Activated CD4-positive, CD25-positive, alpha-beta regulatory T cell treated with anti-CD3 and anti-CD28 coated beads, Interleukin-2, amount 50 U/mL, for 24 hours (primary cell): Measurements from ENCODE around the gene FGD6.
"Not testable (repeated sequence)": the region's sequence is repeated elsewhere in the genome, so short reads cannot be mapped to it uniquely, and the experiment has no call there.

ENCODE experiments used
- ATAC-seq, 2 donors: fragments of 150-1000 bp; cut with Tn5 transposase; one replicate each; pipeline ENCODE4 v1.10.0; 2021; ENCODE audit warnings: mild to moderate bottlenecking in 1 of 2, moderate library complexity in 1 of 2

The FGD6 gene

DNA sequence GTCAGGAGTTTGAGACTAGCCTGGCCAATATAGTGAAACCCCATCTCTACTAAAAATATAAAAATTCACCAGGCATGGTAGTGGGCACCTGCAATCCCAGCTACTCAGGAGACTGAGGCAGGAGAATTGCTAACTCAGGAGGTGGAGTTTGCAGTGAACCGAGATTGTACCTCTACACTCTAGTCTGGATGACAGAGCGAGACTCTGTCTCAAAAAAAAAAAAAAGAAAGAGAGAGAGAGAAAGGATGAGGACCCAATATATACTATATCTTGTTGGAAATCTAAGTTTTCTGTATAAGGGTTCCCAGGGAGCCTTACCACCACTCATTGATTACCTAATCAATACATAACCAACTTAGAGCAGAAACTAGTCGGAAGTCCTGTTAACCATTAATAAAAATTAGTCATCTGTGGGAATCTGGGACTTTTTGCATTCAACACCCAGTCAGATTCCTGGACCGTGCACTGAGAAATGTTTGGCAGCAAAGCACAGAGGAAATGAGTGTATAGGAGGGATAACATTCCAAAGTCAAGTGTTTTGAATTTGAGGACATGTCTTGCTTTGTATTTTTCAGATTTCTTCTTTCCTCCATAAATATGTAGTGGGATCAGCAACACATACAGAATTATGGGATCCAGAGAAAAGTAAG lies 99.0 kb downstream of the FGD6 start:
- ATAC-seq = no peak

DNA sequence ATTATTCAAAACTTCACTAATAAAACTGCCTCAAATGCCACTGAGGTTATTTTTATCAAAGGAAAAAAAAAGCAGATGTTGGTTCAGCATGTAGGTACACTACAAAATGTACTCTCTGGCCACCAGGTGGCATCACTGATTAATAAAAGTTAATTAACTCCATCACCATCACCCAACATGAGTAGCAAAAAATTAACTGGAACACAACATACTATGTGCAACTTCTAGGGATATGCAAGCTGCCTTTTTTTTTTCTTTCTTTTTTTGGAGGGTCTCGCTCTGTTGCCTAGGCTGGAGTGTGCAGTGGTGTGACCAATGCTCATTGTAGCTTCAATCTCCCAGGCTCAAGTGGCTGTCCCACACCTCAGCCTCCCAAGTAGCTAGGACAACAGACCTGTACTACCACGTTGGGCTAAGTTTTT lies 100.1 kb downstream of the FGD6 start:
- ATAC-seq = peak; percentile 62 to 67

DNA sequence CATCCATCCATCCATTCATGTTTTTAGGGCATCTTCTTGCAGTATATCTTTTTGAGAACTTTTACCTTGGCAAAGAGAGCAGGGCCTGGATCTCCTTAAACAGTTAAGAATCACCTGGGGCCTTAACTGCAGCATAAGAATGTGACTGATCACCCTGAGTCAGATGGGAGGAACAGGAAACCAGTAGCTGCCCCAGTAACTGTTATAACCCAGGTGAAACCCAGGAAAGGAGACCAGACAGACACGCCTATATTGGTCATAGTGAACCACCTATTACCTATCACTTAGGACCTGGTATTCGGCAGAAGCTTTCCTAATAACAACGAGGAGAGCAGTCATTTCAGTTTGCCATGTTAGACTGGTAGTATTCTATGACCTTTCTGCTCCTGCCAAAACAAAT lies 100.5 kb downstream of the FGD6 start:
- peak; percentile 60 to 76 for ATAC-seq

DNA sequence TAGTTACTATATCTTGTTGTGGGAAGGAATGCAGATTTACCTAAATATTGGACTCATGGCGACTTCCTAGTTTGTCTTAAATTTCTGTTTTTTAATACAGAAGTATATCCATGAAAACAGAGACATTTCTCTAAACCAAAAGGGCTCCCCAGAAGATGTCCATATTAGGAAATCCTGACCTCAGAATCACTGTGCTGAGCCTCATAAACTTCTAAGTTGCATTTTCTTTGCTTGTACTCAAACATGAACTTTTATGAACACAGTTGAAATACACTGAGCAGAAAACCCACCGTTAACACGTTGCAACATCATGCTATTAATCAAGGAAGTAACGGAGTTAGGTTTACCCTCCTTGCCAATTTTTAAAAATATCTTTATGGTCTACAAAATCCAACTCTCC lies 100.9 kb downstream of the FGD6 start:
- ATAC-seq = no peak

GRCh38 chr12:95115641-95116040 lies 101.6 kb downstream of the FGD6 start:
- ATAC-seq = no peak

GRCh38 chr12:95114766-95115405 lies 102.4 kb downstream of the FGD6 start:
- peak; percentile 63 to 74 for ATAC-seq

DNA sequence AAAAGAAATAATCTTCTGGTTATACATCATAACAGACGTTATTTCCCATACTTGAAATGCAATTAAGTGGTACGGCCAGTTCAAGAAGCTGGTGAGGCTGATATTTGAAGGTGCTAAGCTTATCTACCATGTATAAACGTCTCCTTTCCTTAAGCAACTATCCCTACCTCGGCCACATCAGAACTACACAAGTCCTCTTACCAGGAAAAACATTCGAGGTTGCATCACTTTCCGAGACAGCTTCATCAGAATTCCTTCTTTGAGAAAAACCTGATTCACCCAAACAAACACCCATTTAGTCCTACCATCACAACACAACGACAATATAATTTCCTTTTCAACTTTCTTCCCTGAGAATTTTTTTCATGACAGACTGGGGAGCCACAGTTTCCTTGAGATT lies 109.9 kb downstream of the FGD6 start:
- ATAC-seq = no peak

DNA sequence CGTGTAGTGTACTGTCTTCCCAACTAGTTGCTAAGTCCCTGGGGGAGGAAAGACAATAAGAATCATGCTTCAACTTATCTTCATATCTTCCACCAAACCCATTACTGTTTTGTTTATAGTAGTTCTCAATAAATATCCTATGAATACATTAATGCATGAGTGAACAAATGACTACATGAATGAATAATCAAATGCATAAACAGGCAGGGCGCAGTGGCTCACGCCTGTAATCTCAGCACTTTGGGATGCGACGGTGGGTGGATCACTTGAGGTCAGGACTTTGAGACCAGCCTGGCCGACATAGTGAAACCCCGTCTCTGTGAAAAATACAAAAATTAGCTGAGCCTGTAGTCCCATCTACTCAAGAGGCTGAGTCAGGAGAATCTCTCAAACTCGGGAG lies 111.7 kb downstream of the FGD6 start:
- ATAC-seq = no peak

GRCh38 chr12:95104919-95105452 lies 112.3 kb downstream of the FGD6 start:
- ATAC-seq = no peak

DNA sequence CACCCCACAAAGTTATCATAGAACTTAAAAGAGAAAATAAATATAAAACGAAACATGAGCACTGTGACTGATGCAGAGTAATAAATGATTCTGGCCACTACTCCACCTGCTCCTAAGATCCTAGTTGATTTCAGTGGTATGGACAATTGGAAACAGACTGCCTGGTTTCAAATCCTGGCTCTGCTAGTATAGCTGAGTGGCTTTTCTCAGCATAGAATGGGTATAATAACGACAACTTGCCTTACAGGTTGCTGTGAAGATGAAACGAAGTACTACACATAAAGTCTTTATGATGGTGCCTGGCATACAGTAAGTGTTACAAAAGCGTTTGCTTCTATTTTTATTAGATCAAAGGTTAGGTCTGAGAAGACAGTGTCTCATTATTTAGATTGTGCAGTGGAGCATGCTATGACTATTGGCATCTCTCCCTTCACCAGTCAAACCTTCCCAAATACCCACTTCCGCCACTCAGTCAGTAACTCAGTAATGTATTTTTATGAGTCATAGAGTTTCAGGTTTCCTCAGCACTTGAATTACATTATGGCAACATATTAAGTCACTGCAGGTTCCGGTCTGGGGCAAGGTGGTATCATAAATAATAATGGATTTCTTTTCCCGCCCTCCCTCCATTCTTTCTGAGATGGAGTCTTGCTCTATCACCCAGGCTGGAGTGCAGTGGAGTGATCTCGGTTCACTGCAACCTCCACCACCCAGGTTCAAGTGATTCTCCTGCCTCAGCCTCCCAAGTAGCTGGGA lies 114.2 kb downstream of the FGD6 start:
- peak; percentile 97 to 98 for ATAC-seq

- not testable (repeated sequence) for ATAC-seq
Measured at GRCh38 chr12:95101957-95102356, 115.3 kb downstream of the FGD6 start.

- ATAC-seq = no peak
Measured at GRCh38 chr12:95100264-95101190, 116.7 kb downstream of the FGD6 start.

- no peak for ATAC-seq
Measured at GRCh38 chr12:95099270-95099790, 117.9 kb downstream of the FGD6 start.

- no peak for ATAC-seq
Measured at GRCh38 chr12:95096852-95097251, 120.4 kb downstream of the FGD6 start.

GRCh38 chr12:95096378-95096777 lies 120.9 kb downstream of the FGD6 start:
- no peak for ATAC-seq

- ATAC-seq = not testable (repeated sequence)
Measured at GRCh38 chr12:95095866-95096265, 121.4 kb downstream of the FGD6 start.

DNA sequence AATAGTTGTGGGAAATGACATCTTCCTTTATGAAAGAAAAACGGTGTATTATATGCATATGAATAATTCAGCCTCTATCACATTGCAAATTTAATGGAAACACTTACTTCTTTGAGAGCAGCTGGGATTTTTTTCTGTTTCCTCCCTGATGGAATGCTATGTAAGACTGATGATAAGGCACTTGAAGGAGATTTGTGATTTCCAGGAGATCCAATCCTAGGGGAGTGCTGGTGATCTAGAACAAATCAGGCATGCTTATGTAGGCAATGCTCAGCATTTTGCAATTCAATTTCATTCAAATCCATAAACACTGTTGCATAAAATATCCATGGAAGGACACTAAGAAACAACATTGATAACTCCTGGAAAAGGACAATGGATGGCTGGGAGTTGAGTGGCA lies 127.8 kb downstream of the FGD6 start:
- ATAC-seq = no peak

- no peak for ATAC-seq
Measured at GRCh38 chr12:95088379-95088778, 128.9 kb downstream of the FGD6 start.

- peak; percentile 28 to 73 for ATAC-seq
Measured at GRCh38 chr12:95085612-95086011, 131.7 kb downstream of the FGD6 start.

GRCh38 chr12:95083938-95084337 lies 133.3 kb downstream of the FGD6 start:
- no peak for ATAC-seq

DNA sequence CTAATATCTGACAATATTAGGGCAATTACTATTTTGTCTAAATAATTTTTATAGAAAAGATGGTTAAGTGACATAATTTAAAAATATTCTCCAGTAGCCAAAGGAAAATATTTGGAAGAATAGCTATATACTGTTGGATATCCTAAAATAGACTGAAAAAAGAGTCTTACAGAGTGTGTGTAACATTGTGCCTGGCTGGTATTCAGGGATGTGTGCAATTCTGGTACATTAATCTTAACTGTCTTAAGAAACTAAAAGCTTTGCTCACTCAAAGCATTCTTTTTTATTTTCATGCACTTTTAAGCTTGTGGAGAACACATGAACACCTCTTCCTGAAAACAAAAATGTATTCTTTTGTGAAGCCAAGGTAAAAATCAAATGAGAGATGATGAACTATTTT lies 133.8 kb downstream of the FGD6 start:
- ATAC-seq = no peak

GRCh38 chr12:95077341-95077740 lies 139.9 kb downstream of the FGD6 start:
- no peak for ATAC-seq
